SJSA1 (cell line): ENCODE results near the gene TMEM196. TPM values are rescaled to one million over a fixed set of nuclear protein-coding genes. Genes with fewer than 3 reads are reported as not detected.
"Not testable (repeated sequence)": the region's sequence is repeated elsewhere in the genome, so short reads cannot be mapped to it uniquely, and the experiment has no call there.

Experiments
- DNase-seq, 2 experiments: peaks; one replicate each; pipeline ENCODE4 v3.0.0-alpha.2; 2015 to 2020; ENCODE audit warnings: low spot score in 2 of 2, low read depth in 1 of 2
- H3K27ac ChIP-seq: fragments of 250-450 bp; sonication (Bioruptor Pico); 2 replicates; pipeline ENCODE4 v1.5.1; 2020; ENCODE audit warnings: mild to moderate bottlenecking, moderate library complexity
- H3K27me3 ChIP-seq: fragments of 250-450 bp; sonication (Bioruptor Pico); replicated peaks from 2 replicates; pipeline ENCODE4 v1.5.1; 2020; ENCODE audit warnings: mild to moderate bottlenecking, moderate library complexity
- H3K36me3 ChIP-seq: fragments of 250-450 bp; sonication (Bioruptor Pico); 2 replicates; pipeline ENCODE4 v1.5.1; 2020; ENCODE audit warnings: mild to moderate bottlenecking
- H3K4me1 ChIP-seq: fragments of 250-450 bp; sonication (Bioruptor Pico); replicated peaks from 2 replicates; pipeline ENCODE4 v1.6.1; 2021; ENCODE audit warnings: mild to moderate bottlenecking
- H3K4me3 ChIP-seq: fragments of 250-450 bp; sonication (Bioruptor Pico); 2 replicates; pipeline ENCODE4 v1.5.1; 2020; ENCODE audit warnings: mild to moderate bottlenecking
- H3K9me3 ChIP-seq: fragments of 250-450 bp; sonication (Bioruptor Pico); replicated peaks from 2 replicates; pipeline ENCODE4 v1.5.1; 2020; ENCODE audit warnings: mild to moderate bottlenecking
- total RNA-seq: library from RNA; depleted of rRNA; stranded (reverse); fragments of >200 nt; shearing (Covaris generic); gene quantifications from 2 replicates; pipeline ENCODE4 v1.2.3, GENCODE V29; 2014; rRNA removed

TMEM196 gene
- total RNA-seq, 1 experiment from 2014 or later, result not detected

GRCh38 chr7:19692111-19692828 is 81.1 kb downstream of the TMEM196 start:
- Histone ChIP-seq H3K27me3 (no peaks in the 10 kb centered on the region), H3K4me1 (no peaks in the 10 kb centered on the region), H3K4me3 (no peak overlapping the region), H3K27ac (no peak overlapping the region), H3K9me3 (no peaks in the 10 kb centered on the region), H3K36me3 (peaks cover 7% of the 10 kb centered on the region)
- DNase-seq, result no peak

- no peaks in the 10 kb centered on the region for H3K36me3 ChIP-seq
- no peak overlapping the region for H3K27ac ChIP-seq
- no peak for DNase-seq
- no peaks in the 10 kb centered on the region for H3K27me3 ChIP-seq
- no peaks in the 10 kb centered on the region for H3K9me3 ChIP-seq
- H3K4me1 ChIP-seq, result no peaks in the 10 kb centered on the region
- no peak overlapping the region for H3K4me3 ChIP-seq
Observed at GRCh38 chr7:19690736-19691135, 82.7 kb downstream of the TMEM196 start.

GRCh38 chr7:19689130-19689529 is 84.3 kb downstream of the TMEM196 start:
- H3K4me1 ChIP-seq, H3K27me3 ChIP-seq, H3K27ac ChIP-seq, H3K36me3 ChIP-seq, H3K9me3 ChIP-seq, H3K4me3 ChIP-seq, DNase-seq: not testable (repeated sequence)

- Histone ChIP-seq H3K4me1 (no peaks in the 10 kb centered on the region), H3K27me3 (no peaks in the 10 kb centered on the region), H3K4me3 (no peak overlapping the region), H3K36me3 (no peaks in the 10 kb centered on the region), H3K9me3 (no peaks in the 10 kb centered on the region), H3K27ac (no peak overlapping the region)
- DNase-seq, result no peak
Observed at GRCh38 chr7:19681596-19681995, 91.8 kb downstream of the TMEM196 start.

- H3K36me3 ChIP-seq, result no peaks in the 10 kb centered on the region
- no peak overlapping the region for H3K27ac ChIP-seq
- H3K4me1 ChIP-seq, result no peaks in the 10 kb centered on the region
- no peak overlapping the region for H3K4me3 ChIP-seq
- no peak for DNase-seq
- H3K9me3 ChIP-seq, result no peaks in the 10 kb centered on the region
- H3K27me3 ChIP-seq, result no peaks in the 10 kb centered on the region
Observed at GRCh38 chr7:19677180-19677579, 96.2 kb downstream of the TMEM196 start.

GRCh38 chr7:19675816-19676215 is 97.6 kb downstream of the TMEM196 start:
- Histone ChIP-seq H3K36me3 (no peaks in the 10 kb centered on the region), H3K4me3 (no peak overlapping the region), H3K27me3 (no peaks in the 10 kb centered on the region), H3K27ac (no peak overlapping the region), H3K4me1 (no peaks in the 10 kb centered on the region), H3K9me3 (no peaks in the 10 kb centered on the region)
- DNase-seq, result no peak

GRCh38 chr7:19674266-19674960 is 99.0 kb downstream of the TMEM196 start:
- no peaks in the 10 kb centered on the region for H3K27me3 ChIP-seq
- no peak for DNase-seq
- H3K27ac ChIP-seq, result no peak overlapping the region
- no peaks in the 10 kb centered on the region for H3K4me1 ChIP-seq
- no peaks in the 10 kb centered on the region for H3K36me3 ChIP-seq
- no peak overlapping the region for H3K4me3 ChIP-seq
- H3K9me3 ChIP-seq, result no peaks in the 10 kb centered on the region

GRCh38 chr7:19670806-19671205 is 102.6 kb downstream of the TMEM196 start:
- Histone ChIP-seq H3K27me3 (no peaks in the 10 kb centered on the region), H3K4me1 (no peaks in the 10 kb centered on the region), H3K9me3 (no peaks in the 10 kb centered on the region), H3K27ac (no peak overlapping the region), H3K4me3 (no peak overlapping the region), H3K36me3 (no peaks in the 10 kb centered on the region)
- DNase-seq, result no peak

Other genes starting within 250 kb of the TMEM196 start
- gene POLR1F, start 64.6 kb downstream of the TMEM196 start, total RNA-seq, result 42.3 and 42.8 TPM in 2 replicates